Urothelium cell line (cell line): ENCODE results near the gene IGFL4.
A peak's percentile ranks its signal among the peaks of the same experiment; 100 is the strongest.
"Not testable (repeated sequence)": the region's sequence is repeated elsewhere in the genome, so short reads cannot be mapped to it uniquely, and the experiment has no call there.

Experiments used
- DNase-seq: peaks from one replicate; pipeline ENCODE4 v3.0.0; 2011; ENCODE audit warnings: low spot score, mixed read lengths
- FAIRE-seq: peaks from 2 replicates; lab custom pipeline; 2011; peaks lifted over from hg19 to GRCh38; lab: Jason Lieb, UNC

Gene IGFL4

DNA sequence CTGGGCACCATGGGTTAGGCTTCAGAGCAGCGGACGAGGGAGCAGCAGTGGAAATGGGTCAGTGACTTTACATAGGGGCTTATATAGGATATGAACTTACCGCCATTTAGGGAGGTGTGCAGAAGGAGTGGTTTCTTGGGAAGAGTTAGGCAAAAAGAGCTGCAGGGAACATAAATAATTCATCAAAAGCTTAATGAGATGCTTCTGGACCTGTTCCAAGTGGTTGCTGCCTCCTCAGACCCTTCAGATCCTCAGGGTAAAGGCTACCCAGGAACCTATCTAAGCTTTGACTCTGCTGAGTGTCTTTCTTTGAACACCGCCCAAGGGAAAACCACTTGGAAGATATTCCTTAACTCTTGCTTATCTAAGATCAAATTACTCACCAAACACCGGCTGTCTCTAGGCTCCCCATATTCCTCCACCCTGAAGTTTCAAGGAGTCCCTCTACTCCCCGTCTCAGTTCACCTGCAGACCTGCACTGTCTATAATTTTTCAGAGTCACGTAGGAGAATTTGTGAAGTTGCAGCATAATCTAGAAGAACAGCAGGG lies at the start of gene IGFL4:
IGFL4 (minus strand) TSS at position 51 of the 549 bp plus-strand sequence; CDS start at position 11, 40 bp downstream.
- no peak for FAIRE-seq
- DNase-seq: no peak

DNA sequence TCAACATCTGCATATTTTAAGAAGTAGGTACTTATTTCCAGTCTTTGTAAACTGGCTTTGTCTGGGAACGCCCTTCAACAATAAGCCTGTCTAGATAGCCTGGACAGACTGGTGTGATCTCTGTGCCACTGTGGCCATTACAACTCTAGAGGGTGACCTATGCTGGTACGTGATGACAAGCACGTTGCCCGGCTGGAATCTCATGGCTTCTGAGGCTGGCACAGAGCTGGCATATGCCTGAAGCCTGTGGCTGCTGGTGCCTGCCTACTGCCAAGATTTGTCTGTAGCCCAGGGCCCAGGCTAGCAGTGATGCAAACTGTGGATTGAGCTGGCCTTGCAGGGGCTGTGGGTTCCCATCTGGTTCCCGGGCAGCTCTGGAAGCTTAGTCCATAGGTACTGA lies 49.6 kb upstream of the IGFL4 start:
- no peak for DNase-seq
- no peak for FAIRE-seq

DNA sequence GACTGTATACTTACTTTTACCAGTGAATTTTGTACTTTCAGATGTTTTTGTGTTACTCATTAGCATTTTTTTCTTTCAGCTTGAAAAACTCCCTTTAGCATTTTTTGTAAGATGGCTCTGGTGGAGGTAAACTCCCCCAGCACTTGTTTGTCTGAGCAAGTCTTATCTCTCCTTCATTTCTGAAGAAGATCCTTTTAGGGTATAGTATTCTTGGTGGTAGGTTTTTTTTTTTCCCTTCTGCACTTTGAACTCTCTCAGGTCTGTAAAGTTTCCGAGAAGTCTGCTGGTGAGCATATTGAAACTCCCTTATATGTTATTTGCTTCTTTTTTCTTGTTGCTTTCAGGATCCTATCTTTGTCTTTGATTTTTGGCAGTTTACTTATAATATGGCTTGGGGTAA lies 48.6 kb upstream of the IGFL4 start:
- no peak for FAIRE-seq
- DNase-seq: no peak

DNA sequence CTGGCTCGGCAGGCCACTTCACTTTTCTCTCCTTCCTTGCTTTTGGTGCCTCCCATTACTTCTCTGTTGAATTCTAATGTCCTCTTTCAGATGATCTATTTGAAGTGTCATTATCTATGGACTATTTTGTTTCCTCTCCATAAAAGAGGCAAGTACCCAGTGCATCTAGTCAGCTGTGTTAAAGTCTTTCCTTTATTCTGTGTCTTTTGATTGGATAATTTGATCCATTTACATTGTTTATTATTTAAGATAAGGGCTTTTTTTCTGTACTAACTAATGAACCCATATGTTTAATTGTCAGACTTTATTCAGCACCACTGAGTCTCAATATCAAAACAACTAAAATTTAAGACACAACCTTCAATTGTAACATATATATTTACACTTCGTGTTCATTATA lies 47.3 kb upstream of the IGFL4 start:
- no peak for DNase-seq

DNA sequence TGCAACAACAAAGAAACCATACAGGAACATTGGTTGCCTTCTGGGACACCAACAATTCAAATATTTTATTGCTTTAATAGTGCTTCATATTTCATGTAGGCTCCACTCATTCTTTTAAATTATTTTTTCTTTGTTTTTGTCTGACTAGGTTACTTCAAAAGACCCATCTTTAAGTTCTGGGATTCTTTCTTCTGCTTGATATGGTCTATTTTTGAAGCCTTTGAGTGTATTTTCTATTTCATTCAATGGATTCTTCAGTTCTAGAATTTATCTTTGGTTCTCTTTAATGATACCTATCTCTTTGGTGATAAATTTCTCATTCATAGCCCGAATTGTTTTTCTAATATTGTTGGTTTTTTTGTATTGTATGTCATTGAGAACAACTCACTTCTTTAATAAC lies 45.1 kb upstream of the IGFL4 start:
- FAIRE-seq (no peak), DNase-seq (no peak)

More for the DNA sequence above, 47.3 kb upstream of the IGFL4 start:
- no peak for FAIRE-seq

DNA sequence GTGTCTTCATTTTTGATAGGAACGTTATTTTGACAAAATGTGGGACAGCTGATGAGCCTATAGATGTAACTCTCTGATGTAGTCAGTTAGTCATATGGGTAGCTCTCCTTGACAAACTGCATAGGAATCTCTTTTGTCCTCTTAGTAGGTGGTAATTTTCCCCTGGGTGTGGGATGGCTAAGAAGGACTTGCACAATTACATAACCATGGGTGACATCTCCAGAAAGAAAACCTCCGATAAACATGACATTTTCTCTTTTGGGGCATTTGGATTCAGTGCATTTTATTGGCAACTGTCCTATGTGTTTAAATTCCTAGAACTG lies 41.9 kb upstream of the IGFL4 start:
- DNase-seq: peak; percentile 20
- no peak for FAIRE-seq

DNA sequence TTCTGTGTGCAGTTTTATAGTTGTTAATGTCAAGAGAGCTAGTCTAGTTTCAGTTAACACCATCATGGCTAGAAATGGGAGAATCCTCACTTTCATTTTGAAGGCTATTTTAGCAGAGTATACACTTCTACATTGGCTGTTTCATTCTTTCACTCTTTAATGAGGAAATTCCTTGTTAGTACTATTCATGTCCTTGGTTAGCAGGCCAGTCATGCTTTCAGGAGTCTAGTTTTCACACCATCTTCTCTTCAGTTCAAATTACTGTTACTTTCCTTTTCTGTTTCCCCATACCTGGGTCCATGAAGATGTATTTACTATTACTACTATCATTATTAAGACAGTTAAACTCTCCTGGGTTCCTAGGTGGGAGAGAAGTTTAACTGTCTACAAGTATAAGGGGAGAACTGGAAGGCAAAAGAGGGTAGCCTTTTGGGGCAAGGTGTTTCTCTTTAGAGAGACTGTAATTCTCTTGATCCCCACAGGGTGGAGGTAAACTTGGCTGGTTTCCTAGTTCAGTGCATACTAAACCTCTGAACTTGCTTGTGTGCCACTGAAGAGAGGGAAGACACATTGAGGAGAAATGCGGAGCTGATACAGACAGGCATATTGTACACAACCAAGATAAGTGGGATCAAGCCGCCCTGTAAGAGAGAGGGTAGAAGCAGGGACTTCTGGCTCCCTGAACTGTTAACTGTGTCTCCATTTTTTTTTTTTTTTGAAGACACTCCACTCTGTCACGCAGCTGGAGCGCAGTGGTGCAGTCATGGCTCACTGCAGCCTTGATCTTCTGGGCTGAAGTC lies 41.3 kb upstream of the IGFL4 start:
- peak; percentile 54 for DNase-seq
- no peak for FAIRE-seq

DNA sequence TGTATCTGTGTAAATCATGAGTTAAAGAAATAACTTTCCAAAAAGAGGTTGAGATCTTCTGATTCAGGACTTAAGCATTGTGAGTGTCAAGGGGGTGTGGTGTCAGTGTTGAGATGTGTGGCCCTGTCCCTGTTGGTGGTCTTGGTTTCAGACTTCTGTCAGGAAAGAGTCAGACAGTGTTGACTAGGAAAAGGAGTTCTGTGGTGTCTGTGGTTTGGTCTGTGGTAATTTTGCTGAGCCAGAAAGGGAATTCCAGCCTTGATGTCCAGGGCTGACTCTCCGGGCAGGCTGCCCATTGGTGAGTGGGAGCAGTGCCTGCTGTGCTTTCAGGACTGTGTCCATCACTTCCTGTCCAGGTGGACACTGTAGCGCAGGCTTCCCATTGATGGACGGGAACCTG lies 39.8 kb upstream of the IGFL4 start:
- FAIRE-seq (peak; percentile 95), DNase-seq (peak; percentile 84)

DNA sequence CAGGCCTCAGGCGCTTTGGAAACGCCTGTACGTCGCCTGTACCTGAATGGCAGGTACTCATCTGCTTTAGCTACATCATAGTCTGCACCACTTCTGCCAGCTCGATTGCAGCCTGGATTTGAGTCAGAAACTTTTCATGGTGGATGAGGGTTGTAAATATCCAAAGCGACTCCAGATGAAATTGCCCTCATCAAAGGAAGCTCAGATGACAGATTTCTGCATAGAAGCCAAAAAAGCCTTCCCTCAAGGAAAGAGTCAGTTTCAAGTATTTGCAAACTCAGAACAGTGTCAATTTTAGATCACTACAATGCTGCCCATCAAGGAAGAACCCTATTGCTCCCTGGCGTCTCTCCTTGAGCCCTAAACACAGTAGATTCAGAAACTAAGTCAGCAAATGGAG lies 38.8 kb upstream of the IGFL4 start:
- peak; percentile 20 for FAIRE-seq
- DNase-seq: no peak

DNA sequence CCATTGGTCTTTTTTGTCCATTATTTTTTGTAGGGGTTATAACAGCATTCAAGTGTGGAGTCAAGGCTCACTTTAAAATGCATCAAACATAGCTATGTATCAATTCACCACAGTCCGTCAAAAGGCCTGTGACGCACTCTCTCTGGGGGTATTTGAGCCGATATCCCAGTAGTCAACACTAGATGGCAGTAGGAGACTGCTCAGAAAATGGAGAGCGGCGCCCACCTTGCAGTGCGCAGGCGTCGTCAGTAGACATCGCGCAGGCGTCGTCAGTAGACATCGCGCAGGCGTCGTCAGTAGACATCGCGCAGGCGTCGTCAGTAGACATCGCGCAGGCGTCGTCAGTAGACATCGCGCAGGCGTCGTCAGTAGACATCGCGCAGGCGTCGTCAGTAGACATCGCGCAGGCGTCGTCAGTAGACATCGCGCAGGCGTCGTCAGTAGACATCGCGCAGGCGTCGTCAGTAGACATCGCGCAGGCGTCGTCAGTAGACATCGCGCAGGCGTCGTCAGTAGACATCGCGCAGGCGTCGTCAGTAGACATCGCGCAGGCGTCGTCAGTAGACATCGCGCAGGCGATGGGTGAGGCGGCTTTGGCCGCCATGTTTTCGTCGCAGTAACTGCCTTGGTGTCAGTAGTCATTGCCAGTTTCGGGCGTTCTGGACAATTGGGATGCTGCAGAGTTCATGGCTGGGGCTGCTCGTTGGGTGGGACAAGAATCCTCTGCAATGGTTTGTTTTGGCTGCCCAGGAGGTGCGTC lies 38.0 kb upstream of the IGFL4 start:
- peak; percentile 60 for DNase-seq
- FAIRE-seq: not testable (repeated sequence)

DNA sequence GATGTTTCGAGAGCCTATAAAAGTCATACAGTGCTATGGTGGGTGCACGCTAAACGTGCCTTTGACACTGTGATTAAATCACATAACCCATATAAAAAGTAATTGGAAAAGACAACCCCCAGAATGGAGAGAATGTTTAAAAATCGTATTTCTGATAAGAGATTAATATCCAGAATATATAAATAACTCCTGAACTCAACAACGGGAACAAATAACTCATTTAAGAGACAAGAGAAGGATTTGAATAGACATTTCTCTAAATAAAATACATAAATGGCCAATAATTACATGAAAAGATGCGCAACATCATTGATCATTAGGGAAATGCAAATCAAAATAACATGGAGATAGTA lies 37.0 kb upstream of the IGFL4 start:
- DNase-seq (no peak), FAIRE-seq (no peak)

DNA sequence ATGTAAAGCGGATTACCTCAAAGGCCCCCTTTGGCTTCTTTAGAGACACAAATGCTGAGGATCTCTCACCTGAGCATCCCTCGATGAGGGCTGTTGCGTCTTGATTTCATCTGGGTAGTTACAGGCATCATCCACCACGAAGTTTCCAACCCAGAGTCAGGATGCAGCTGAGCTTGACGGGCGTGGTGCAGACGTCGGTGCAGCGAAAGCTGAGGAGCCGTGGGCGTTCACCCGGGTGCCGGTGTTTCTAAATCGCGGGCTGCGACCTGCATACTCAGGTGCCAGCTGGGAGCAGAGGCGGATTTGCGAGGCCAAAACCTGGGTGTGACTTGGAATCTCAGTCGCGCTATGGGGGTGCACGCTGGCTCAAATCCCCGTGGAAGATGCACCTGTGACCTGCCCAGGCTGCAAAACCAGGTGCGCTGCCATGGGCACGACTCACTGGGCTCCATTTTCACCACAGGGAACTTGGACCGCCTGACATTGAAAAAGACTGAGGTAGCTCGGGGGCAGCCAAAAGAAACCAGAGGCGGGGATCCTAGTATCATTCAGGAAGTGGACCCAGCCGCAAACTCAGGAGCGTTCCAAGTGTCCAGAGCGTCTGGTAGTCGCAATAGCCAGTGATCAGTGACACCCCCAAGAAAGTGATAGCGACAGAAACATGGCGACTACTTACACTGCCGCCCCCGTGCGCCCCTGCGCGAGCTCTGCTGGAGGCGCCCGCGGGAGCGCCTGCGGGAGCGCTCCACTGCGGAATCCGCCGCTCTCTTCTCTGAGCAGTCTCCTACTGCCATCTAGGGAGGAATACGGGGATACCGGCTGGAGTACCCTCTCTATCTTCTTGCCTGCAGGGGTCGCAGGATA lies 36.4 kb upstream of the IGFL4 start:
- FAIRE-seq: peak; percentile 52
- peak; percentile 87 for DNase-seq

DNA sequence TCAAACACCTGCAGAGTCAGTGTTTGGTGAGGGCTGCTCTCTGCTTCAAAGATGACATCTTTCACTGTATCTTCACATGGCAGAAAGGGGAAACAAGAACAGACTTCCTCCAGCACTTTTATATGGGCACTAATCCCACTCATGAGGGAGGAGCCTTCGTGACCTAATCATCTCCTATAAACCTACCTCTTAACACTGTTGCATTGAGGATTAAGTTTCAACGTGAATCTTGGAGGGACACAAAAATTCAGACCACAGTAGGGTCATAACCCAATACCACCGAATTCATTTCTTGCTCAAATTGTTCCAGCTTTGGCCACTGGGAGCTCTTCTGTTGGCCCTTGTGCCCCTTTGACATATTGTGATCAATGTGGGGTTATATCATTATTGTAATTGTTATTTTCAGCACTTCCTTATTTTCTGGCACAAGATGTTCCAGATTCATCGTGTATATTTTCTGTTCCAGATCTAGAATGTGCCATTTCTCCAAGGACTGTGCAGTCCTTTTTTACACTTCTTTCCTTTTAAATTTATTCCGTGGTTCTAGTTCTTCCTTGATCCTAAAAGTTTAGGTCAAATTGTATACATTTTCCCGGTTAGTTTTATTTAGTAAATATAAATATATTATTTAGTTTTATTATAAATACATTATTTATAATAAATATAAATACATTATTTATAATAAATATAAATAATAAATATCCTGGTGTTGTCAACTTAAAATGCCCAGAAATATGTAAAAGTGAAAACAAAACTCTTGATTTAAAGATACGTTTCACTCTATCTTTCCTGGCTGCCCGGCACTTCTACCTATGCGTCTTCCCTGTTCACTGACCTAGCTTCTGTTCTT lies 35.5 kb upstream of the IGFL4 start:
- no peak for FAIRE-seq

DNA sequence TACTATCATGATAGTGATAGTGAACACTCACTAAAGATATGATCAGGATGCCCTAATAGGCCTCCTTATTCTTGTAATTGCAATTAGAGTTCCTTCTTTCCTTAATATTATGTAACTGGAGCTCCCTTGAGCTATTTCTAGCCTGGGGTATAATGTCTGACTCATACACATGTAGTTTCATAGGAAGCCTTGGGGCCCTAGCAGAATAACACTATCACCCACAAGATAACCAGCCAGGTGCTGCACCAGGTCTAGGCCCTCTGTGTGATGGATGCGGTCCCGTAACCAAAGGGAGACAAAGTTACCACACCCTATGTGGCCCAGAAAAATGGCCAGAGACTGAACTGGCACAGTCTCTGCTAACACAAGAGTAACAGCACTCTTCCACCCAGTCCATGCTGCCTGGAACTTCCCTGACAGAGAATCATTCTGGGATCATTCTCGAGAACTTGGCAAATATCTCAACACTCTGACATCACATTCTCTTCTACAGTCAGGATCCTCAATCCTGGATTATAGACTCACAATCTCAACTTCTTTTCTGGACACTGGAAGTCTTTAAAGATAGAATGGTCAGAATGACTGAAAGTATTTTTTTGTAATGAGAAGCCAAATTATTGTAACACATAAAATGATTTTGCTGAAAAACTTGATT lies 32.6 kb upstream of the IGFL4 start:
- FAIRE-seq: no peak
- DNase-seq: peak; percentile 26

More for the DNA sequence above, 35.5 kb upstream of the IGFL4 start:
- no peak for DNase-seq

DNA sequence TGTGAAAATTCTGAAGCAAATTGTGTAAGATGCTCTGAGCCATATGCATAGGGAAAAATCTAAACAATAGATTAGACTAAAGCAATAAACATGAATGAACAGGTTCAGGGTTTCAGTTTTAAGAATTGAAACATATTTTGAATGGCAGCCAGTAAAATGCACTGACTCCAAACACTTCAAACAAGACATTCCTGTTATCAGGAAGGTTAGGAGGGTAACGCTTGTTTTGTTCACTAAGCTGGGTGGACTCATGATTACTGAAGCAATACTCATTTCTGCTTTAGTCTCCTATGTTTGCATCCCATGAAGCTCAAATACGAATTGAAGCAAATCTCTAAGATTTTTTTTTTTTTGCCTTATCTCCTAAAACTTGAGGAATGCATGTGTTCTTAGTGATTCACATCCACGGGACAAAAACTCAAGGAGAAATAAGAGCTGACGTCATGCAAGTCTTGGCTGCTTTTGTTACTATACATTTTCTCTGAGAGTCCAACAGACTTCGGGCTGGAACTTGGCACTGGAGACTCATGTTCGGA lies 29.1 kb upstream of the IGFL4 start:
- DNase-seq (peak; percentile 21), FAIRE-seq (no peak)

DNA sequence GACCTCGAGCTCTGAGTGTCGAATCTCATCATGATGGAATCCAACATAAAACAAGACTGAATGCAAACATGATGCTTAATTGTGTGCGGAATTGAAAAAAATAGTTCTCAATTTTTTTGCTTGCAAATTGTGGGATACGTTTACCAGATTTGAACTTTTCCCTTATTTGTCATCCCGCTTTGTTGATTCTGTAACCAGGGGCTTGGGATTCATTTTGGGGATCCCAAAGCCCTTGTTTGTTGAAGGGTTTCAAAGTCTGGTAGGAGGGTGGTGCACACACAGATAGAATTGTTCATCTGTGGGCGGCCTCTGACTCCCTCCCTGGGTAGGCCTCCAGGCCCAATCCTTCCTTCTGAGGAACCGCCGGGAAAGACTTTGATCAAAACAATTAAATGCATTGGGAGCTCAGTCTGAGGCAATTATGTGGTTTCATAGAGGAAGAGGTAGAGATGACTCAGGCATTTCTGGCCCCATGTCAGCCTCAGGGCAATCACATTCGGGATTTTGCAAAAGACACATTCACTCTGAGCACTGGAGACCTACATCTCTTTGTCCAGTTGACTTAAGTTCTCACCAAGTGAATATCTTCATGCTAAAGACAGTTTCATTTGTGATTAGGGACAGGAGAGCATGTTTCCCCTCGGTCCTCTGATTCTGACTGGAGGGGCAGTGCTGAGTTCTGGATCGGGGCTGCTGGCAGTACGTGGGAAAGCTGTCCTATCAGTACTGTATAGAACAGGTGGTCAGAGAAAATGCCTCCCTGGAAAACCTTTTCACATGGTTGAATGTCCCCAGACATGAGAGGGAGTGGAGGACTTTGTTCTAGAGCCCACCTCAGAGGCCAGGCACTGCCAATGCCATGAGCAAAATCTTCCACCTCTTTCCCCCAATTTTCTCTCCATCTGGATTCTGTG lies 27.8 kb upstream of the IGFL4 start:
- peak; percentile 84 for DNase-seq
- FAIRE-seq: no peak

DNA sequence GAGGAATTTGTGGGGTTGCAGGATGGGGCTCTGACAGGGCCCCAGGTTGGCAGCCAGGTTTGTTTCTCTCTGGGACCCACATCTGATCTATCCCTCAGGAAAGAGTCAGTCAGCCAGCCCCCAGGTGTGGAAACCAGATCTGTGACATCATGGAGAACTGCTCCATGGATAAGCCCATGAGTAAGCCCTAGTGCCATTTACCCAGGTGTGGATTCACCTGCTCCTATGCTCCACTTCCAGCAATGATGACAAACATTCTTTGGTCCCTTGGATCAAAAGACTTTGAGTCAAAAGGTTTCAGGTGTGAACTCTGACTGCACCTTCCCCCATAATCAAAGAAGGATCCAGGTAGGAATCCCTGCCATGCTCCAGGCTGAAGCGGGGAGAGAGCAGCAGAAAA lies 26.9 kb upstream of the IGFL4 start:
- no peak for FAIRE-seq
- DNase-seq: no peak

DNA sequence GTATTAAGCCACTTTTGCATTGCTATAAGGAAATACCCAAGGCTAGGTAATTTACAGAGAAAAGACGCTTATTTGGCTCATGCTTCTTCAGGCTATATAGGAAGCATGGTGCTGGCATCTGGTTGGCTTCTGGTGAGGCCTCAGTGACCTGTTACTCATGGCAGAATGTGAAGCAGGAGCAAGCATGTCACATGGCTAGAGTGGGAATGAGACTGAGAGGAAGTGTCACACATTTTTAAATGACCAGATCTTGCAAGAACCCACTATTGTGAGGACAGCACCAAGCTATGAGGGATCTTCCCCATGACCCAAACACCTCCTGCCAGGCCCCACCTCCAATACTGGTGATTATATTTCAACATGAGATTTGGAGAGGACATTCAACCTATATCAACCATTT lies 25.7 kb upstream of the IGFL4 start:
- no peak for DNase-seq
- FAIRE-seq: no peak
